ENCODE results near the gene WDFY4. TPM values are rescaled to one million over a fixed set of nuclear protein-coding genes. Genes with fewer than 3 reads are reported as not detected.

The WDFY4 gene

DNA sequence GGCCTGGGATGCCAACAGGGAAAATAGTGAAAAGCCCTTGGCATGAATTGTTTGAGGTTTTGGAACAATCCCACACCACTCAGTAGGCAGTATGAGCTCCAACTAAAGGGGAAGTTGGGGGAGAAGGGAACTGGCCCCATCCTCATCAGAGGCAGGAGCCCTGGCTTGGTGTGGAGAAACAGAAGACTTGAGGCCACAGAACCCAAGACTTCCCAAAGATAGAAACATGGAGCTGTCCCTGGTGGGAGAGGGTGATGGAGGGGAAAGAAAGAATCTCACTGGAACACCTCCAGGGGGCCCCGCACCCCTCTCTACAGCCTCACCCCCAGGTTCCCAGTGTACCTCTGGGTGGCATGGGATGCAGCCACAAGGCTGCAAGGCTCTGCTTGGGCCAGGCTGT lies 345.0 kb downstream of the WDFY4 start:
- no peaks in the 10 kb centered on the region for H3K9me3 ChIP-seq (replicated peaks in 1 of 2; ENCODE audit: control insufficient read depth in 2 of 2, insufficient read depth in 1 of 2, low read depth in 1 of 2, low read length in 2 of 2)
- no peaks in the 10 kb centered on the region for H3K36me3 ChIP-seq (replicated peaks in 1 of 2; ENCODE audit: control insufficient read depth in 2 of 2, insufficient read depth in 2 of 2, low read length in 2 of 2)
- WGBS, 2 donors (ENCODE audit: extremely low coverage in 2 of 2, insufficient read length in 2 of 2, insufficient replicate concordance in 1 of 2) = no CpG with 5 or more reads among the region's 1 CpG
- H2BK12ac ChIP-seq (ENCODE audit: low read length) = no peak overlapping the region
- DNase-seq (ENCODE audit: low spot score) = no peak
- H3K4me2 ChIP-seq (ENCODE audit: insufficient read depth, low read length, poor library complexity, severe bottlenecking) = no peak overlapping the region
- H3K14ac ChIP-seq (ENCODE audit: low read length) = no peak overlapping the region
- no peak overlapping the region for H3K23ac ChIP-seq (ENCODE audit: low read depth, low read length, poor library complexity)
- no peak overlapping the region for H3K27ac ChIP-seq (replicated peaks; ENCODE audit: low read length)
- H3K18ac ChIP-seq (ENCODE audit: low read length) = no peak overlapping the region
- no peak overlapping the region for H3K9ac ChIP-seq (ENCODE audit: low read depth, low read length, poor library complexity)
- H3K4me3 ChIP-seq (ENCODE audit: low read length in 2 of 2) = no peak overlapping the region
- H3K27me3 ChIP-seq (ENCODE audit: control insufficient read depth in 3 of 3, insufficient read depth in 3 of 3, low read depth in 1 of 3, low read length in 3 of 3) = no peaks in the 10 kb centered on the region
- H4K91ac ChIP-seq (ENCODE audit: low read depth, low read length, poor library complexity) = no peak overlapping the region
- no peak overlapping the region for H2BK5ac ChIP-seq (ENCODE audit: low read length)
- no peak overlapping the region for H2BK15ac ChIP-seq (ENCODE audit: low read length)
- no peak overlapping the region for H2AFZ ChIP-seq (ENCODE audit: low read length)
- H4K8ac ChIP-seq (ENCODE audit: low read depth, low read length) = no peak overlapping the region
- H3K4ac ChIP-seq (ENCODE audit: low read length) = no peak overlapping the region
- H3K79me1 ChIP-seq (ENCODE audit: low read depth, low read length) = no peaks in the 10 kb centered on the region
- H2AK5ac ChIP-seq (ENCODE audit: low read depth, low read length) = no peak overlapping the region
- no peak overlapping the region for H2BK120ac ChIP-seq (ENCODE audit: low read depth, low read length)
- no peaks in the 10 kb centered on the region for H3K4me1 ChIP-seq (ENCODE audit: control insufficient read depth in 2 of 2, insufficient read depth in 1 of 2, low read depth in 1 of 2, low read length in 2 of 2)

Small RNA genes lying within 50 kb of the gene (small RNA-seq; reads per million reads assigned to genes)
- not detected for gene MIR4294 (ENCODE audit: insufficient read depth)
